Fibroblast of pulmonary artery (primary cell): ENCODE data around the gene GMIP.
"Not testable (repeated sequence)": the region's sequence is repeated elsewhere in the genome, so short reads cannot be mapped to it uniquely, and the experiment has no call there.

Experiments
- DNase-seq: peaks from one replicate; pipeline ENCODE4 v3.0.0-alpha.2; 2010; ENCODE audit warnings: low read depth
- H3K4me3 ChIP-seq: replicated peaks from 2 replicates; pipeline ENCODE4 v1.5.1; 2011; ENCODE audit warnings: low read depth, mild to moderate bottlenecking, control low read depth, low read length, moderate library complexity
- TF ChIP-seq, protein P1 (sequence below): IDR thresholded peaks from 2 replicates; pipeline ENCODE4 v1.5.1; 2011; ENCODE audit warnings: mild to moderate bottlenecking, control low read depth, low read length, inconsistent platforms; ENCODE audit errors: missing control alignments

GMIP gene

DNA sequence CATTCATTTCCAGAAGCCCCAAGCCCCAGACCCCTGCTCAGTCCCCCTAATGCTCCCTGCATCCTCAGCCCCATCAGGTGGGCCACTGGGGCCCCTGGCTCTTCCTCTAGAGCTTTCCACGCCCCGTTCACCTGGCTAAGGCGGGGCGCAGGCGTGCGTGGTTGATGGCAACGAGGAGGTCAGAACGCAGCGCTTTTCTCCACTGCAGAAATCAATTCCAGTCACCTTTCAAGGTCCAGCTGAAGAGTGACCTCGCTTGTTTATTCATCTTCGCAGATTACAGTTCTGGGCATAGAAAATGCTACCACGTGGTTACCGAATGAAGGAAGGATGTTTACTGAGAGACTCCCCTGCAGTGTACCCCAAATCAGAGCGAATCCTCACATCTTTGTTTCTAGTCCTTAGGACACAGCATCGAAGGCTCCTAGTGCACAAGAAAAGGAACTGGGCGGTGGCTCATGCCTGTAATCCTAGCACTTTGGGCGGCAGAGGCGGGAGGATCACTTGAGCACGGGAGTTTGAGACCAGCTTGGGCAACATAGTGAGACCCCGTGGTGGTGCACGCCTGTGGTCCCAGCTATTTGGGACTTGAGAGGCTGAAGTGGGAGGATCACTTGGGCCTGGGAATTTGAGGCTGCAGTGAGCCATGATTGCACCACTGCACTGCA is 24.1 kb downstream of the GMIP start:
- no peak overlapping the region for H3K4me3 ChIP-seq
- TF ChIP-seq, protein P1, sequence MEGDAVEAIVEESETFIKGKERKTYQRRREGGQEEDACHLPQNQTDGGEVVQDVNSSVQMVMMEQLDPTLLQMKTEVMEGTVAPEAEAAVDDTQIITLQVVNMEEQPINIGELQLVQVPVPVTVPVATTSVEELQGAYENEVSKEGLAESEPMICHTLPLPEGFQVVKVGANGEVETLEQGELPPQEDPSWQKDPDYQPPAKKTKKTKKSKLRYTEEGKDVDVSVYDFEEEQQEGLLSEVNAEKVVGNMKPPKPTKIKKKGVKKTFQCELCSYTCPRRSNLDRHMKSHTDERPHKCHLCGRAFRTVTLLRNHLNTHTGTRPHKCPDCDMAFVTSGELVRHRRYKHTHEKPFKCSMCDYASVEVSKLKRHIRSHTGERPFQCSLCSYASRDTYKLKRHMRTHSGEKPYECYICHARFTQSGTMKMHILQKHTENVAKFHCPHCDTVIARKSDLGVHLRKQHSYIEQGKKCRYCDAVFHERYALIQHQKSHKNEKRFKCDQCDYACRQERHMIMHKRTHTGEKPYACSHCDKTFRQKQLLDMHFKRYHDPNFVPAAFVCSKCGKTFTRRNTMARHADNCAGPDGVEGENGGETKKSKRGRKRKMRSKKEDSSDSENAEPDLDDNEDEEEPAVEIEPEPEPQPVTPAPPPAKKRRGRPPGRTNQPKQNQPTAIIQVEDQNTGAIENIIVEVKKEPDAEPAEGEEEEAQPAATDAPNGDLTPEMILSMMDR = no peak
- DNase-seq = no peak

DNA sequence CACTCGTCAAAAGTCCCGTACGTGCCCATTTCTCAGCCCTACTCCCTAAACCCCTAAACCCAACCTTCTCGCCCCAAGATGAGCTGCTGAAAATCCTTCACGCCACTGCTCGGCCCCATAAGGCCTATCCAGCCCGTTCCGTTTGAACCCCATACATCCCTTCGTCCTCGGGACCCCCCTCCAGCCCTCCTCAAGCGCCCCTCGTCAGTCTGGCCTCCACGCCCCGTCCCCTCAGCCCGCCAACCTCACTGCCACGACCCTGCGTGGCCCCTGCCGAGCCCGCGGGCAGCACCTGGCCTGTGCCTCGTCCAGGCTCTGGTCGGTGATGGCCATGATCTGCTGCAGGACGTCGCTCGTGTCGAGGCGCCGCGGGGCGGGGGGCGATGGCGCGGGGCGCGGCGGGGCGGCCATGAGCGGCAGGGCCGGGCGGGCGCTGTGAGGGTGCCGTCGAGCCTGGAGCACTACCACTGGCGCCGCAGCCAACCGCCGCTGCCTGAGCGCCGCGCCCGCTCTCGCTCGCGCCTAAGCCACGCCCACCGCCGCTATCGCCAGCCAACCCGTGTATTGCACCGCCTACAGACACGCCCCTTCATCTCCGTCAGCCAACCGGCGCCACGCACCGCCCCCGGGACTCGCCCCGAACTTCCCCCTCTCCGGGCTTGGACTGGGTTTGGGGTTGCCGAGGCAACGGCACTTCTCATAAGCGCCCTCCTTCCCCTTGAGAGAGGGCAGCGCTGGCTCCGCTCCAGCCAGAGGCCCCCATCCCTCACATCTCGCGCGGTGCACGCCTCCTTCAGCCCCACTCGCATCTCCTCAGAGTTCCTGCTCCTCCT is 25.0 kb downstream of the GMIP start, which contains the start of gene PBX4:
PBX4 (minus strand) TSS at position 469 of the 833 bp plus-strand sequence; CDS start at position 411, 58 bp downstream.
- peak within 1 kb of the TSS; percentile 34 for H3K4me3 ChIP-seq
- TF ChIP-seq, protein P1 = no peak
- peak; percentile 83 for DNase-seq

DNA sequence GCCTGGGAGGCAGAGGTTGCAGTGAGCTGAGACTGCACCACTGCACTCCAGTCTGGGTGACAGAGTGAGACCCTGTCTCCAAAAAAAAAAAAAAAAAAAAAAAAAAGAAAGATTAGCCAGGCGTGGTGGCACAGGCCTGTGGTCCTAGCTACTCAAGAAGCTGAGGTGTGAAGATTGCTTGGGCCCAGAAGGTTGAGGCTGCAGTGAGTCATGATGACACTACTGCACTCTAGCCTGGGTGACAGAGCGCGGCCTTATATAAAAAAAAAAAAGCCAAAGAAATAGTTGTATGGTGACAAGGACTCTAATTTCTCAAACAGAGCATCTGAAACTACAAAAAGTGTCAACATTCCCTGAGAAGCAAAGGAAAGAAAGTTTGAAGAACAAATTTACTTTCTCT is 28.4 kb downstream of the GMIP start:
- no peak overlapping the region for H3K4me3 ChIP-seq
- DNase-seq = no peak
- TF ChIP-seq, protein P1 = no peak

DNA sequence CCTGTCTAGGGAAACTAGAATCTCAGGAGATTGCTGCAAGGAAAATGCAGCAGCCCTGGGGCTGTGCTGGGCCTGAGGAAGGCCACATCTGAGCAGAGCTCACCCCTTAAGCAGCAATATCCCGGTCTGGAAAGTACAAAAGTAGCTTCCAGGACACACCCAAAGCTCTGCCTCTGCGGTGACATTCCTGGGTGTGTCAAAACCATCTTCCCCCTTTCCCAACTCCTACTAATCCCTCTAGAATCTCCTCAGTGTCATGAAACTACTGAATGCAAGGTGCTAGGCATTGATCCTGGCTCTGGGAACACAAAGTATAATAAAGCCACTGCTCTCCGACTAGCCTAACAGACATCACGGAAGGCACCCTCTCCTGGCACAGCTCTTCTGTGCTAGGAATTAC is 30.0 kb downstream of the GMIP start:
- no peak for DNase-seq
- TF ChIP-seq, protein P1 = no peak
- H3K4me3 ChIP-seq = no peak overlapping the region

DNA sequence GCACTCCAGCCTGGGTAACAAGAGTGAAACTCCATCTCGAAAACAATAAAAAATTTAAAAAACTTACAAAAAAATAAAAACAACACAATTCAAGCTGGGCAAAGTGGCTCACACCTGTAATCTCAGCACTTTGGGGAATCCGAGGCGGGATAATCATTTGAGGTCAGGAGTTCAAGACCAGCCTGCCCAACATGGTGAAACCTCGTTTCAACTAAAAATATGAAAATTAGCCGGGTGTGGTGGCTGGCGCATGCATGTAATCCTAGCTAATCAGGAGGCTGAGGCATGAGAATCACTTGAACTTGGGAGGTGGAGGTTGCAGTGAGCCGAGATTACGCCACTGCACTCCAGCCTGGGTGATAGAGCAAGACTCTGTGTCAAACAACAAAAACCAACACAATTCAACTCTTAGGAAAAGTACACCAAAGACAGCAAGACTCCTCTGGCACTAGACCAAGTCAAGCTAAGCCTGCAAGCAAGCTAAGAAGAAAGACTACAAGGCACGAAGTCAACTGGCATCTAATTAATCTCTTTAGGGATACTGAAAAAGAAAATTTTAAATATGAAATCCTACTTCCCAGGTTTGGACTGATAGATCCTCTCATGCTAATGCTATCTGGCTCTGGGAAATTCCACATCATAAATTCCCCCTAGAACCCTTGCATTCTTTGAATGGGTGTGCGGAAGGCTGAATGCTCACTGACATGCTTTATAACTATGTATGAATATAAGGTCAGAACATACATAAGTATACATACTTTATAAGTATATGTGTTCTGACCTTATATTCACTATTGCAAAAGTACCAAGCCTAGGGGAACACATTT is 32.9 kb downstream of the GMIP start:
- TF ChIP-seq, protein P1 = no peak
- no peak overlapping the region for H3K4me3 ChIP-seq
- DNase-seq = no peak

DNA sequence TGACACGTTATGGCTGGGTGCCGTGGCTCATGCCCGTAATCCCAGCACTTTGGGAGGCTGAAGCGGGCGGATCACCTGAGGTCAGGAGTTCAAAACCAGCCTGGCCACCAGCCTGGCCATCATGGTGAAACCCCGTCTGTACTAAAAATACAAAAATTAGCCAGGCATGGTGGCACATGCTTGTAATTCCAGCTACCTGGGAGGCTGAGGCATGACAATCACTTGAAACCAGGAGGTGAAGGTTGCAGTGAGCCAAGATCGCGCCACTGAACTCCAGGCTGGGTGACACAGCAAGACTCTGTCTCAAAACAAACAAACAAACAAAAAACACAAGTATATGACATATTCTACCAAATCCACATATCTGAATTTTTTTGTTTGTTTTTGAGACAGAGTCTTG is 36.8 kb downstream of the GMIP start:
- not testable (repeated sequence) for DNase-seq, H3K4me3 ChIP-seq

DNA sequence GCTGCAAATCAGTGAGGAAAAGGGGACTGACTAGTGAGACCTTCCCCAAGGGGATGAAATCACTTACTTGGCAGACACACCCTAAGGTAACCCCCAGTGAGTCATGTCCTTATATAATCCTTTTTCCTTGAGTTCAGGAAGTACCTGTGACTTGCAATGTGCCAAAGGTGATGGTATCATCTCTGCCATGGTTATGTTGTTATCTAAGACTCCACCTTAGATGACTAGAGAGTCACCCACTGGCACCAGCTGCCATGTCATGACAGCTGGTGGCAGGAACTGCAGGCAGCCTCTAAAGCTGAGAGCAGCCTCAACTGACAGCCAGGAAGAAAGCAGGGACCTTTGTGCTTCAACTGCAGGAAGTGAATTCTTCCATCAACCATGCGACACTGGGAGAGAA is 37.4 kb downstream of the GMIP start:
- DNase-seq = no peak
- H3K4me3 ChIP-seq = no peak overlapping the region
- TF ChIP-seq, protein P1 = no peak
